ENCODE measurements around the gene CPXM1. TPM values are rescaled to one million over a fixed set of nuclear protein-coding genes. Genes with fewer than 3 reads are reported as not detected.
A peak's percentile ranks its signal among the peaks of the same experiment; 100 is the strongest.

CPXM1 gene
- total and polyA plus RNA-seq, 2 experiments from 2014 or later = 98.5 to 129 TPM

DNA sequence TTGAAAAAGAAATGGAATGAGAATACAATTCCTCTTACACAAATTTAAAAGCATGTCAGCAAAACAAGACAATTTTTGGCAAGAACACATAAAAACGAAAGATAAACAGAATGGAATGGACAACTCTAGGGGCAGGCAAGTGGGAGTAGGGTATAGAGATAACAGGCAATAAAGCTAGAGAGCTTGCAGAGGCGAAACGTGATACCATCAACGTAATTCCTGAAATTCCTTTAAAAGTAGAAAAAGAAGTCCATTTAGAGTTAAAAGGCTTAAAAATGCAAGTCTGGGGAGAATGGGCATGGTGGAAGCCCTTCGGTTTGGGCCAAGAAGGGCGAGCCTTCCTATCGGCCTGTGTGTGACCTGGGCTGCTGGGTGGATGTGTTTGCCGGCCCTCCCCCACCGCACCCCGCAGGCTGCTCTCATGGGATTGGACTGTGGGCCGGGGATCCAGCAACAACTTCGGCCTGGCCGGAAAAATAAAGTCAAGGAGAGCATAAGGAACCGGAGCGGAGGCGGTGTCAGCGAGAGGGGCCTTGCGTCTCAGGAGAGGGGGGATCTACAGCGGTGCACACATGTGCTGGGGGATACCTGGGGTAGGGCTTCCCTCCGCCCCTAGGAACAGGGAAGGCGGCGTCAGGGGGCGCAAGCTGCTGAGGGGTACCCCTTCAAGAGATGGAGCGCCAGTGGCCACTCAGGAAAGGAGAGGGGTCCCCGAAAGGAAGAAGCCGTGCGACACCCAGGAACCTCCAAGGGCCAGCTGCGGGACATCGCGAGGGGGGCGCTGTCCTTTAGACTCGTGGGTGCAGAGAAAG, 19.9 kb upstream of the CPXM1 start:
- Histone ChIP-seq H3K27ac (no peak overlapping the region), H3K4me3 (no peak overlapping the region), H3K9me3 (ENCODE audit: low read depth) (no peaks in the 10 kb centered on the region), H3K4me1 (ENCODE audit: low read depth) (no peaks in the 10 kb centered on the region), H3K36me3 (no peaks in the 10 kb centered on the region), H3K27me3 (peaks cover 23% of the 10 kb centered on the region)
- no peak for TF ChIP-seq CTCF (IDR thresholded peaks at IDR 0.05; ENCODE audit: low read depth, low read length)
- DNase-seq (ENCODE audit: low read depth in 1 of 2, low spot score in 1 of 2) = peak in 1 of 2 donors; percentile 95

- DNase-seq (ENCODE audit: low read depth in 1 of 2, low spot score in 1 of 2) = peak in 1 of 2 donors; percentile 49
- no peak overlapping the region for H3K4me3 ChIP-seq
- H3K4me1 ChIP-seq (ENCODE audit: low read depth) = no peaks in the 10 kb centered on the region
- no peak for TF ChIP-seq CTCF (IDR thresholded peaks at IDR 0.05; ENCODE audit: low read depth, low read length)
- no peak overlapping the region for H3K27ac ChIP-seq
- H3K36me3 ChIP-seq = no peaks in the 10 kb centered on the region
- no peaks in the 10 kb centered on the region for H3K9me3 ChIP-seq (ENCODE audit: low read depth)
- peaks cover 23% of the 10 kb centered on the region for H3K27me3 ChIP-seq
Observed at GRCh38 chr20:2817891-2818595, 17.6 kb upstream of the CPXM1 start.

GRCh38 chr20:2817341-2817726, 16.9 kb upstream of the CPXM1 start:
- no peaks in the 10 kb centered on the region for H3K36me3 ChIP-seq
- H3K27ac ChIP-seq = no peak overlapping the region
- TF ChIP-seq CTCF (IDR thresholded peaks at IDR 0.05; ENCODE audit: low read depth, low read length) = no peak
- H3K9me3 ChIP-seq (ENCODE audit: low read depth) = no peaks in the 10 kb centered on the region
- H3K4me3 ChIP-seq = no peak overlapping the region
- no peak for DNase-seq (ENCODE audit: low read depth in 1 of 2, low spot score in 1 of 2)
- H3K4me1 ChIP-seq (ENCODE audit: low read depth) = no peaks in the 10 kb centered on the region
- H3K27me3 ChIP-seq = peaks cover 23% of the 10 kb centered on the region

DNA sequence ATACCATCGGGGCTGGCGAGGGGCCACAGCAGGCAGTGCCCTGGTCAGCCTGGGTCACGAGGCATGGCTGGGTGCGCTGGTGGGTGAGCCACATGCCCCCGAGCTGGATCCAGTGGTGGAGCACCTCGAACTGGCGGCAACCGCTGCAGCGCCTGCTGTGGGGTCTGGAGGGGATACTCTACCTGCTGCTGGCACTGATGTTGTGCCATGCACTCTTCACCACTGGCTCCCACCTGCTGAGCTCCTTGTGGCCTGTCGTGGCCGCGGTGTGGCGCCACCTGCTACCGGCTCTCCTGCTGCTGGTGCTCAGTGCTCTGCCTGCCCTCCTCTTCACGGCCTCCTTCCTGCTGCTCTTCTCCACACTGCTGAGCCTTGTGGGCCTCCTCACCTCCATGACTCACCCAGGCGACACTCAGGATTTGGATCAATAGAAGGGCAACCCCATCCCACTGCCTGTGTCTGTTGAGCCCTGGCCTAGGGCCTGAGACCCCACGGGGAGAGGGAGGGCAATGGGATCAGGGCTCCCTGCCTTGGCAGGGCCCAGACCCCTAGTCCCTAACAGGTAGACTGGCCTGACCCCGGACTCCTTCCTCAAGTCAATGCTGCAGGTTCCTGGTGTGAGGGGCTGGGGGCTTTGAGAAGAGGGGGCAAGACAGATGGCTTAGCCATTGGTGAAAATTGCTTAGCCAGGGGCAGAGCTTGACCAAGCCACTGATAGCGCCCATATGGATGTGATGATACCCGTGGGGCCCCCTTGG, 16.3 kb upstream of the CPXM1 start:
- Histone ChIP-seq H3K27me3 (peaks cover 17% of the 10 kb centered on the region), H3K9me3 (ENCODE audit: low read depth) (no peaks in the 10 kb centered on the region), H3K27ac (no peak overlapping the region), H3K4me3 (no peak overlapping the region), H3K4me1 (ENCODE audit: low read depth) (no peaks in the 10 kb centered on the region), H3K36me3 (no peaks in the 10 kb centered on the region)
- no peak for DNase-seq (ENCODE audit: low read depth in 1 of 2, low spot score in 1 of 2)
- peak; percentile 3 for TF ChIP-seq CTCF (IDR thresholded peaks at IDR 0.05; ENCODE audit: low read depth, low read length)

DNA sequence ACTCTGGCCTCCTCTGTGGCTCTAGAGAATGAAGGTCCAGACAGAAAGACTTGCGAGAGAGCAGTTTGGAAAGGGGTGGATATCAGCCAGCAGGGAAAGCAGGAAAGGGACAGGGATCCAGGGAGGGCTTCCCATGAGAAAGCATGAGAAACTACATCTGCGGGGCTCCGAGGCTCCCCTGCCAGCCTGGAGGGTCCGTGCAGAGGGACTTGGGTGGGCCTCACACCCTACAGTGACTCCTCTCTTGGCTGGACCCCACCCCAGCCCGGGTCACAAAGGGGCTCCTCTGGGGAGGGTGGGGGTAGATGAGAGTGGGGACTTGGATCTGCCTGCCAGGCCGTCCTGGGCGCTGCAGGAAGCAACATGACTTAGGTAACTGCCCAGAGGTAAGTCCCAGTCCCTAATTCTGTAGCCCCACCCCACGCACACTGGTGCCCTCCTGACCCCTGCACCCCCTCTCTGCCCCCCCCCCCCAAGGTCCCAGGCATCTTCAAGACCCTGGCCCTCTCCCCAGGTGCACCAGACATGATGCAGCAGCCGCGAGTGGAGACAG, 15.7 kb upstream of the CPXM1 start, which contains the start of gene TMEM239:
Gene TMEM239 (plus strand): TSS at position 335 of the 553 bp plus-strand sequence. CDS start 191 bp downstream, at position 526.
- Histone ChIP-seq H3K4me1 (ENCODE audit: low read depth) (no peaks in the 10 kb centered on the region), H3K36me3 (no peaks in the 10 kb centered on the region), H3K9me3 (ENCODE audit: low read depth) (no peaks in the 10 kb centered on the region), H3K27me3 (peaks cover 11% of the 10 kb centered on the region), H3K27ac (no peak within 1 kb of the TSS), H3K4me3 (no peak within 1 kb of the TSS)
- no peak for DNase-seq (ENCODE audit: low read depth in 1 of 2, low spot score in 1 of 2)
- TF ChIP-seq CTCF (IDR thresholded peaks at IDR 0.05; ENCODE audit: low read depth, low read length) = no peak
